HepG2 (cell line): ENCODE measurements around the gene KIAA1755. TPM values are rescaled to one million over a fixed set of nuclear protein-coding genes. Genes with fewer than 3 reads are reported as not detected.

Experiments
- CBX5 ChIP-seq: sonication (generic); formaldehyde crosslinking; IDR thresholded peaks from 2 replicates; pipeline ENCODE4 v1.4.0; 2020; ENCODE audit warnings: missing genetic modification reagents, borderline replicate concordance
- EP300 ChIP-seq, 3 experiments: sonication (generic) in 1 of 3; formaldehyde crosslinking in 1 of 3; IDR thresholded peaks; 2 replicates each; pipeline versions ENCODE4 v1.5.1 to v1.6.1; 2011 to 2020; ENCODE audit warnings: low read depth in 2 of 3, low read length in 2 of 3, borderline replicate concordance in 1 of 3, improper control_type of control experiment in 1 of 3, mild to moderate bottlenecking in 1 of 3, missing genetic modification reagents in 1 of 3, moderate library complexity in 1 of 3
- ETS1 ChIP-seq: sonication (generic); formaldehyde crosslinking; IDR thresholded peaks from 2 replicates; pipeline ENCODE4 v1.4.0; 2020; ENCODE audit warnings: missing genetic modification reagents
- HOXA5 ChIP-seq: sonication (generic); formaldehyde crosslinking; IDR thresholded peaks from 2 replicates; pipeline ENCODE4 v1.4.0; 2020; ENCODE audit warnings: missing genetic modification reagents
- HOXA9 ChIP-seq: sonication (generic); formaldehyde crosslinking; IDR thresholded peaks from 2 replicates; pipeline ENCODE4 v1.8.1; 2022; ENCODE audit warnings: missing genetic modification reagents, mild to moderate bottlenecking, moderate library complexity, borderline replicate concordance
- MAX ChIP-seq: IDR thresholded peaks from 2 replicates; pipeline ENCODE4 v1.6.1; 2012; ENCODE audit warnings: inconsistent platforms
- SMYD3 ChIP-seq: sonication (generic); formaldehyde crosslinking; IDR thresholded peaks from 2 replicates; pipeline ENCODE4 v1.8.1; 2023; ENCODE audit warnings: mild to moderate bottlenecking, missing genetic modification reagents
- SOX6 ChIP-seq, 2 experiments: fragments of 450-650 bp in 1 of 2; sonication (generic) in 1 of 2; formaldehyde crosslinking in 1 of 2; IDR thresholded peaks; 2 replicates each; pipeline versions ENCODE4 v1.4.0 to v1.6.1; 2017 to 2020; ENCODE audit warnings: antibody characterized with exemption in 1 of 2, mild to moderate bottlenecking in 1 of 2, missing genetic modification reagents in 1 of 2
- SP4 ChIP-seq: sonication (generic); formaldehyde crosslinking; IDR thresholded peaks from 2 replicates; pipeline ENCODE4 v1.8.1; 2023; ENCODE audit warnings: mild to moderate bottlenecking, missing genetic modification reagents
- SRSF1 ChIP-seq: fragments of 200-400 bp; formaldehyde crosslinking; optimal IDR thresholded peaks from 2 replicates; pipeline ENCODE3; 2017; ENCODE audit warnings: mild to moderate bottlenecking, low read depth, low read length, moderate library complexity
- ZMYM3 ChIP-seq: sonication (generic); formaldehyde crosslinking; IDR thresholded peaks from 2 replicates; pipeline ENCODE4 v1.5.1; 2020; ENCODE audit warnings: mild to moderate bottlenecking, missing genetic modification reagents
- ZNF138 ChIP-seq: sonication (generic); formaldehyde crosslinking; IDR thresholded peaks from 2 replicates; pipeline ENCODE4 v1.5.0; 2020; ENCODE audit warnings: mild to moderate bottlenecking, low read depth, missing genetic modification reagents
- ZNF260 ChIP-seq: sonication (generic); formaldehyde crosslinking; IDR thresholded peaks from 2 replicates; pipeline ENCODE4 v1.4.0; 2020; ENCODE audit warnings: missing genetic modification reagents, low read depth, mild to moderate bottlenecking, borderline replicate concordance
- ZNF710 ChIP-seq: sonication (generic); formaldehyde crosslinking; IDR thresholded peaks from 2 replicates; pipeline ENCODE4 v1.5.0; 2020; ENCODE audit warnings: mild to moderate bottlenecking, missing genetic modification reagents, borderline replicate concordance
- polyA plus RNA-seq, 8 experiments: library from polyadenylated mRNA; depleted of rRNA in 3 of 8; stranded (reverse) in 7 of 8; unstranded in 1 of 8; fragments of >200 nt; fragmentation: Illumina TruSeq in 4 of 8; extraction: Trizol in 4 of 8; gene quantifications; 2 replicates each; pipeline versions ENCODE4 v1.2.1 to v1.2.3, GENCODE V29; 2011 to 2016; ENCODE audit warnings: low read depth in 4 of 8, missing spikeins in 1 of 8, mixed read lengths in 1 of 8; ENCODE audit not compliant: insufficient read depth in 1 of 8
- total RNA-seq, 5 experiments: library from RNA; depleted of rRNA; stranded (reverse); fragments of >200 nt; fragmentation: Illumina TruSeq; extraction: Trizol; gene quantifications; 2 replicates each; pipeline ENCODE4 v1.2.3, GENCODE V29; 2016; ENCODE audit warnings: low read depth in 1 of 5
- TF ChIP-seq, protein P1 (sequence below): sonication (generic); formaldehyde crosslinking; IDR thresholded peaks from 2 replicates; pipeline ENCODE4 v1.4.0; 2020; ENCODE audit warnings: mild to moderate bottlenecking, missing genetic modification reagents
- TF ChIP-seq, protein P2 (sequence below): sonication (generic); formaldehyde crosslinking; IDR thresholded peaks from 2 replicates; pipeline ENCODE4 v1.8.1; 2023; ENCODE audit warnings: mild to moderate bottlenecking, missing genetic modification reagents
- TF ChIP-seq, protein P3 (sequence below): sonication (generic); formaldehyde crosslinking; IDR thresholded peaks from 2 replicates; pipeline ENCODE4 v1.5.1; 2020; ENCODE audit warnings: mild to moderate bottlenecking, missing genetic modification reagents

Gene KIAA1755
- total and polyA plus RNA-seq, 2 of the 13 experiments (the other 11 are each of a cell fraction or from before 2014, with no cell fraction given), result 0.04 TPM; not detected in 1

- TF ChIP-seq ZNF710 (CRISPR knock-in tag), result 0 out of 2 replicates have a peak, but pooled peaks have one; percentile 17
- TF ChIP-seq, protein P1, sequence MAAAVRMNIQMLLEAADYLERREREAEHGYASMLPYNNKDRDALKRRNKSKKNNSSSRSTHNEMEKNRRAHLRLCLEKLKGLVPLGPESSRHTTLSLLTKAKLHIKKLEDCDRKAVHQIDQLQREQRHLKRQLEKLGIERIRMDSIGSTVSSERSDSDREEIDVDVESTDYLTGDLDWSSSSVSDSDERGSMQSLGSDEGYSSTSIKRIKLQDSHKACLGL (CRISPR knock-in tag), result peak; percentile 17; the same call in 1 of the 2 replicates
- 0 out of 2 replicates have a peak, but pooled peaks have one; percentile 4 for TF ChIP-seq SP4 (CRISPR knock-in tag)
- no peak for TF ChIP-seq SOX6 (IDR thresholded peaks at IDR 0.05)
- TF ChIP-seq SOX6 (CRISPR knock-in tag; IDR thresholded peaks at IDR 0.05), result no peak
- TF ChIP-seq, protein P2, sequence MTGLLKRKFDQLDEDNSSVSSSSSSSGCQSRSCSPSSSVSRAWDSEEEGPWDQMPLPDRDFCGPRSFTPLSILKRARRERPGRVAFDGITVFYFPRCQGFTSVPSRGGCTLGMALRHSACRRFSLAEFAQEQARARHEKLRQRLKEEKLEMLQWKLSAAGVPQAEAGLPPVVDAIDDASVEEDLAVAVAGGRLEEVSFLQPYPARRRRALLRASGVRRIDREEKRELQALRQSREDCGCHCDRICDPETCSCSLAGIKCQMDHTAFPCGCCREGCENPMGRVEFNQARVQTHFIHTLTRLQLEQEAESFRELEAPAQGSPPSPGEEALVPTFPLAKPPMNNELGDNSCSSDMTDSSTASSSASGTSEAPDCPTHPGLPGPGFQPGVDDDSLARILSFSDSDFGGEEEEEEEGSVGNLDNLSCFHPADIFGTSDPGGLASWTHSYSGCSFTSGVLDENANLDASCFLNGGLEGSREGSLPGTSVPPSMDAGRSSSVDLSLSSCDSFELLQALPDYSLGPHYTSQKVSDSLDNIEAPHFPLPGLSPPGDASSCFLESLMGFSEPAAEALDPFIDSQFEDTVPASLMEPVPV, result no peak
- no peak for TF ChIP-seq HOXA5 (CRISPR knock-in tag)
- no peak for TF ChIP-seq EP300 (IDR thresholded peaks at IDR 0.05; ENCODE audit: low read depth in 2 of 2, low read length in 2 of 2)
- TF ChIP-seq EP300 (CRISPR knock-in tag; IDR thresholded peaks at IDR 0.05; ENCODE audit: borderline replicate concordance), result 0 out of 2 replicates have a peak, but pooled peaks have one; percentile 7
- 0 out of 2 replicates have a peak, but pooled peaks have one; percentile 3 for TF ChIP-seq HOXA9 (CRISPR knock-in tag)
- no peak; the same call in none of the 2 replicates for TF ChIP-seq ZMYM3 (CRISPR knock-in tag)
- no peak for TF ChIP-seq ETS1
- TF ChIP-seq SRSF1, result no peak
- TF ChIP-seq ZNF138 (CRISPR knock-in tag), result no peak
- TF ChIP-seq, protein P3, sequence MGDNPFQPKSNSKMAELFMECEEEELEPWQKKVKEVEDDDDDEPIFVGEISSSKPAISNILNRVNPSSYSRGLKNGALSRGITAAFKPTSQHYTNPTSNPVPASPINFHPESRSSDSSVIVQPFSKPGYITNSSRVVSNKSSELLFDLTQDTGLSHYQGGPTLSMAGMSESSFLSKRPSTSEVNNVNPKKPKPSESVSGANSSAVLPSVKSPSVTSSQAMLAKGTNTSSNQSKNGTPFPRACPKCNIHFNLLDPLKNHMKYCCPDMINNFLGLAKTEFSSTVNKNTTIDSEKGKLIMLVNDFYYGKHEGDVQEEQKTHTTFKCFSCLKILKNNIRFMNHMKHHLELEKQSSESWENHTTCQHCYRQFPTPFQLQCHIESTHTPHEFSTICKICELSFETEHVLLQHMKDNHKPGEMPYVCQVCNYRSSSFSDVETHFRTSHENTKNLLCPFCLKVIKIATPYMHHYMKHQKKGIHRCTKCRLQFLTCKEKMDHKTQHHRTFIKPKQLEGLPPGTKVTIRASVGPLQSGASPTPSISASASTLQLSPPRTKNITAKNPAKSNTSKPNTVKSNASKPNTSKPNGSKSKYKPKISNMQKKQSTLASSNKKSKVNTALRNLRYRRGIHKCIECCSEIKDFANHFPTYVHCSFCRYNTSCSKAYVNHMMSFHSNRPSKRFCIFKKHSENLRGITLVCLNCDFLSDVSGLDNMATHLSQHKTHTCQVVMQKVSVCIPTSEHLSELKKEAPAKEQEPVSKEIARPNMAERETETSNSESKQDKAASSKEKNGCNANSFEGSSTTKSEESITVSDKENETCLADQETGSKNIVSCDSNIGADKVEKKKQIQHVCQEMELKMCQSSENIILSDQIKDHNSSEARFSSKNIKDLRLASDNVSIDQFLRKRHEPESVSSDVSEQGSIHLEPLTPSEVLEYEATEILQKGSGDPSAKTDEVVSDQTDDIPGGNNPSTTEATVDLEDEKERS (CRISPR knock-in tag), result no peak
- 0 out of 2 replicates have a peak, but pooled peaks have one; percentile 3 for TF ChIP-seq MAX
- TF ChIP-seq CBX5, result 0 out of 2 replicates have a peak, but pooled peaks have one; percentile 25
- TF ChIP-seq SMYD3 (CRISPR knock-in tag), result no peak
- no peak for TF ChIP-seq ZNF260 (CRISPR knock-in tag)
Observed at GRCh38 chr20:38220587-38221118, 39.9 kb downstream of the KIAA1755 start (continued).
